Fibroblast of skin of left quadriceps (primary cell): ENCODE measurements around the gene CPT1A.
"Not testable (repeated sequence)": the region's sequence is repeated elsewhere in the genome, so short reads cannot be mapped to it uniquely, and the experiment has no call there.

Source experiments
- DNase-seq, 2 experiments: peaks; one replicate each; pipeline ENCODE4 v3.0.0-alpha.2; 2013; ENCODE audit warnings: low read depth in 2 of 2

Gene CPT1A

GRCh38 chr11:68841718-68842426, at the start of gene CPT1A:
Gene CPT1A (minus strand): TSS chr11:68841916. CDS start chr11:68815474, 26,442 bp downstream.
- DNase-seq, result peak in 1 of 2 experiments; percentile 32

GRCh38 chr11:68890490-68891231, 48.9 kb upstream of the CPT1A start:
- DNase-seq, result peak; percentile 78 to 83

- DNase-seq, result peak; percentile 98 to 99
Measured at GRCh38 chr11:68889948-68890446, 48.3 kb upstream of the CPT1A start.

- not testable (repeated sequence) for DNase-seq
Measured at GRCh38 chr11:68884827-68885226, 43.1 kb upstream of the CPT1A start.

GRCh38 chr11:68882391-68882790, 40.7 kb upstream of the CPT1A start:
- DNase-seq, result no peak

- no peak for DNase-seq
Measured at GRCh38 chr11:68881320-68881719, 39.6 kb upstream of the CPT1A start.

- no peak for DNase-seq
Measured at GRCh38 chr11:68880851-68881250, 39.1 kb upstream of the CPT1A start.

- DNase-seq, result no peak
Measured at GRCh38 chr11:68878022-68878421, 36.3 kb upstream of the CPT1A start.

GRCh38 chr11:68872216-68873003, 30.7 kb upstream of the CPT1A start:
- no peak for DNase-seq

- DNase-seq, result no peak
Measured at GRCh38 chr11:68870470-68870869, 28.8 kb upstream of the CPT1A start.

- DNase-seq, result no peak
Measured at GRCh38 chr11:68868221-68868835, 26.6 kb upstream of the CPT1A start.

GRCh38 chr11:68867066-68867465, 25.4 kb upstream of the CPT1A start:
- no peak for DNase-seq

GRCh38 chr11:68865241-68865640, 23.5 kb upstream of the CPT1A start:
- DNase-seq, result no peak

GRCh38 chr11:68863553-68864265, 22.0 kb upstream of the CPT1A start:
- no peak for DNase-seq

GRCh38 chr11:68862421-68862820, 20.7 kb upstream of the CPT1A start:
- DNase-seq, result no peak

GRCh38 chr11:68859123-68859522, 17.4 kb upstream of the CPT1A start:
- DNase-seq, result no peak

- DNase-seq, result no peak
Measured at GRCh38 chr11:68857037-68857586, 15.4 kb upstream of the CPT1A start.

GRCh38 chr11:68856425-68857030, 14.8 kb upstream of the CPT1A start:
- DNase-seq, result not testable (repeated sequence)

- no peak for DNase-seq
Measured at GRCh38 chr11:68855205-68855981, 13.7 kb upstream of the CPT1A start.
